Stimulated activated naive CD8-positive, alpha-beta T cell treated with anti-CD3 and anti-CD28 coated beads, Interleukin-15, Interleukin-2, amounts not matched to agents 100 U/mL and 50 U/mL, for 24 hours (primary cell): ENCODE measurements around the gene LRRC4C.
"Not testable (repeated sequence)": the region's sequence is repeated elsewhere in the genome, so short reads cannot be mapped to it uniquely, and the experiment has no call there.

Experiments used
- ATAC-seq: fragments of 150-1000 bp; cut with Tn5 transposase; one replicate; pipeline ENCODE4 v1.10.0; 2021
- DNase-seq: peaks from one replicate; pipeline ENCODE4 v3.0.0; 2021

The LRRC4C gene

DNA sequence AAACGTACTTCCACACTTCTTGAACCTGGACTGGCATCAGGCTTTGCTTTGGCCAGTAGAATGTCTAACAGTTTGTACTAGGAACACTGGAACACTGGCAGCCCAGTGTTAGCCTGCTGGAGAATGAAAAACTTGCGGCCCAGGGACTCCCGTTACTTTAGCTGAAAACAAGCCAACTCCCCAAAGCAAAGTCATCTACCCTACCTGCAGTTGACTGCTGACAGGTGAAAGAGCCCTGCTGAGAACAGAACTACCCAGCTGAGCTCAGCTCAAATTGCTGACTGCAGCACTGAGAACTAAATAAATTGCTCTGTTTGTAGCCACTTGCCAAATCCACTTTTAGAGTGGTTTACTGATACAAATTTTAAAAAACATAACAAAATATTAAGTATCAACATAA is 342.5 kb downstream of the LRRC4C start:
- no peak for ATAC-seq

DNA sequence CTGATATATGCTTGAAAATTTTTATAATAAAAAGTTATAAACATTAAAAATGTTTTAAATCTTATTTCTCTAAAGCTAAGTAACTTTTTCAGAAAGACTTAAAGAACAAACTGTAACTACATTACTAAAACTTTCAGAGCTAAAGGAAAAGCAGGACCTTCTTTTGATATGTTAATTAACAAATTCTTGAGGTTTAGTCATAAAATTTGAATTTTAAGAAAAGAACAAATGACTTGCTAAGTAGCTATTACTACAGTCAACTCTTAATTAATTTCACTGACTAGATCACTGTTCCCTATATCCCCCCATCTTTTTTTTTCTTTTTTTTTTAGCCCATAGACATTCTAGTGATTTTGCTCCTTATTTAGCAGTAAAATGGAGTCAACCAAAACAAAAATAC is 344.4 kb downstream of the LRRC4C start:
- no peak for DNase-seq

More for the DNA sequence above, 342.5 kb downstream of the LRRC4C start:
- DNase-seq, result no peak

DNA sequence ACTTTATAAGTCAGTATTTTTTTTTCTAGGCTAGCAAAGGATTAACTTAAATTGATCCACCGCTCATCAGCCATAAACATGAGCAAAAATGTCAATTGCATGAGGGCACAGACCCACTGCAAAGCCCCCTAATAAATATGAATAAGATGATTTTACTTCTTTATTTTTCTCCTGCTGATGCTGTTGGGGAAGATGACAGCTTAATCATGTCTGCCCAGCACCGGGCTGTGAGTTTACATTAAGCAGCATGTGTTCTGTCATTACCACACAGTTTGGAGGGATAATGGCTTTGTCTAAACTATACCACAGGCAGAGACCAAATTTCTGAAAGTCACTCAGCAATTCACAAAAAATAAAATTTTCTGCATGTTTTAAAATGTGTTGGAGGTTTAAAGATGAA is 346.3 kb downstream of the LRRC4C start:
- ATAC-seq, result no peak

More for the DNA sequence above, 344.4 kb downstream of the LRRC4C start:
- no peak for ATAC-seq

DNA sequence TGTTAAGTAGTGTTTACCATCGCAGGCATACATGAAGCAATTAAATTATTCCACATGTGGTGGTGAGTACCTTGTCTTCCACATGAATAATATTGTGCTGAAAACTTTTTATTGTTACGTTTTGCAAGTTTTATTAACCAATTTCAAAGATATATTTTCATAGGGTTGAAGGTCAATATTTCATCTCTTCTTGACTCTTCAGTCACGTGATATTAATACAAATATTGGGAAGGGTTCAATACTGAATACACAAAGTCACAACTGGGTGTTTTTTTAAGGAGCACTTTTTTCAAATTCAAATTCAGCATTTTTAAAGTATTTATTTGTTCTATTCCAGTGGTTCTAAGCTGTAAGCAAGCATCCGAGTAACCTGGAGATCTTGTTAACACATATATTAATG is 348.9 kb downstream of the LRRC4C start:
- no peak for DNase-seq
- no peak for ATAC-seq

More for the DNA sequence above, 346.3 kb downstream of the LRRC4C start:
- no peak for DNase-seq

DNA sequence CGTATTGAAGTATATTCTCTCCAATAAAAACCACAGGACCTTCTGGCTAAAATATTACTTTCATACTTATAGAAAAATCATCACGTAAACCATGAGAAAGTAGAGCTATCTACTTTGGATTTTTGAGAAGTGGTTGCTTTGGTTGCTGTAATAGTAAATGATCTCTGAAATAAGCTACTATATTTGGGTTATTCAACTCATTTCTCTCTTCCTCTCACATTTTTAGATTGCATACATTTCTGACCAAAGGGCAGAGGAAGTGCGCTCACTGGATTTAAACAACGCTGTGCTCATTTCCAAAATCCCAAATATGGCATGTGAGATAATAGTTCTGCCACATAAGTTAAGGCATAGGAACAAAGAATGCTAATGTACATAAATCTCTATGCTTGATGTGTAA is 357.0 kb downstream of the LRRC4C start:
- ATAC-seq (no peak), DNase-seq (no peak)

DNA sequence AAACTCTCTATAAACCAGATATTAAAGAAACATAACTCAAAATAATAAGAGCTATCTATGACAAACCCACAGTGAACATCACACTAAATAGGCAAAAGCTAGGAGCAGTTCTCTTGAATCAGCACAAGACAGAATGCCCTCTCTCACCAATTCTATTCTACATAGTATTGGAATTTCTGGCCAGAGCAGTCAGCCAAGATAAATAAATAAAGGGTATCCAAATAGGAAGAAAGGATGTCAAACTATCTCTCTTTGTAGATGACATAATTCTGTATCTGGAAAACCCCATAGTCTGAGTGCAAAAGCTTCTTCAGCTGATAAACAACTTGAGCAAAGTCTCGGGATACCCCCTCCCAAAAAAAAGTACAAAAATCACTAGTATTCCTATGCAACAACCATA is 359.8 kb downstream of the LRRC4C start:
- no peak for ATAC-seq
- no peak for DNase-seq

DNA sequence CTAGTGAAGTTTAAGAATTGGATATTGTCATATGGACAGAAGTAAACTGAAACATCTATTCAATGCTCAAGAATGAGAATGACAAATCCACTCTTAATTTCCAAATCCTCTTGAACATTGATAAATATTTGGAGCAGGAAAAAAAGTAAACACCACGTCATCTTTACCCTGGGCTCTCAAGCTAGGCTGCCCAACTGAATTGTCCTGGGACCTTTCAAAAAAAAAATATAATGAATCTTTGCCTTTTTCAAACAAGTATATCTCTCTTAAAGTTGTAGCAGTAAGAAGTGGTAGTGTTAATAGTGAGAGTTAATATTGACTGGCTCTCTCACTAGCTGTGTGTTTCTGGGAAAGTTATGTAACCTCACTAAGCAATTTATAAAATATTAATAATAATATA is 374.3 kb downstream of the LRRC4C start:
- ATAC-seq (no peak), DNase-seq (no peak)

DNA sequence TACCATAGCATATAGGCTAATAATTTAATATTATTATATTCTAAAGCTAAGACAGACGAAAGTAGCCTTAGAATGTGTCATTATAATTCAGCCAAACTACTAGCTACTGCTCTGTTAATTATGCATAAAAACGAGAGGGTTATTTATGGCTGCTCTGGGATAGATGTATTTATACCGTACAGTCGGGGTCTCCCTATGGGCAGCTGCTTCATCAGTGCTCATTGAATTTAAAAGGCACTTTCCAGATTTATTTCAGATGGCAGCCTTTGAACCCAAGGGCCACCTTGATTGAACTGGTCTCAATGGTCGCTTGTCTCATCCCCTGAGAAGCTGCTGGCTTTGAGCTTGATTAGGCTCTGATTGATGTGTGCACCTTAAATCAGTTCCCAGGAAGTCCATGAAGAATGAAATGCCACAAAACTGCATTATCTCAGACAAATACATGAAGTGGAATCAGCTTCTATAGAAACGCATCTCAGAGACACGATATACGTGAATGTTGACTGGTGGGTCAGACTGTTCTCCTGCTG is 377.6 kb downstream of the LRRC4C start:
- DNase-seq (no peak), ATAC-seq (no peak)

DNA sequence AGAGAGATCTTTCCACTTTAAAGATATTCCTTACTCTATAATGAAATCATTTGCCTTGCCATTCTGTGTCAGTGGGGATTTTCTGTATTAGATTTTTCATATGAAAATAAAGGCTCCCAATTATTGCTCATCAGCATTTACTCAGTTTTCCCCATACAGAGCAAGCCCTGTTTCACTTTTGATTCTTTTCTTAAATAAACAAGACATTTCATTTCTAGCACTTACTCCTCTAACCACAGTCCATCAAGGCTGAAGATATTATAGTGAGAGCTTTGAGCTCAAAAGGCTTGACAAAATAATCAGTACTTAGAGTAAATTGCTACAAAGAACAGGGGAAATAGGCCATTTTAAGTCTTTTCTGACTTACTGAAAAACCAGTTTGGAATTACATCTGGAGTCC is 385.1 kb downstream of the LRRC4C start:
- DNase-seq, result no peak
- no peak for ATAC-seq

DNA sequence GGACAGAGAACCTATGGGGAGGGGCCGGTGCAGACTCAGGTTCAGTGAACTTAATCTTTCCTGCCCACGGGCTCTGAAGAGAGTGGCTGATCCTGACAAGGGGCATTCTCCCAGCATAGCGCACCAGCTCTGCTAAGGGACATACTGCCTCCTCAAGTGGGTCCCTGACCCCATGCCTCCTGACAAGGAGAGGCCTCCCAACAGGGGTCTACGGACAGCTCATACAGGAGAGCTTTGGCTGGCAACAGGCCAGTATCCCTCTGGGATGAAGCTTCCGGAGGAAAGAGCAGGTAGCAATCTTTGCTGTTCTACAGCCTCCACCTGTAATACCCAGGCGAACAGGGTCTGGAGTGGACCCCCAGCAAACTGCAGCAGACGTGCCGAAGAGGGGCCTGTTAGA is 394.0 kb downstream of the LRRC4C start:
- DNase-seq, result no peak
- no peak for ATAC-seq

DNA sequence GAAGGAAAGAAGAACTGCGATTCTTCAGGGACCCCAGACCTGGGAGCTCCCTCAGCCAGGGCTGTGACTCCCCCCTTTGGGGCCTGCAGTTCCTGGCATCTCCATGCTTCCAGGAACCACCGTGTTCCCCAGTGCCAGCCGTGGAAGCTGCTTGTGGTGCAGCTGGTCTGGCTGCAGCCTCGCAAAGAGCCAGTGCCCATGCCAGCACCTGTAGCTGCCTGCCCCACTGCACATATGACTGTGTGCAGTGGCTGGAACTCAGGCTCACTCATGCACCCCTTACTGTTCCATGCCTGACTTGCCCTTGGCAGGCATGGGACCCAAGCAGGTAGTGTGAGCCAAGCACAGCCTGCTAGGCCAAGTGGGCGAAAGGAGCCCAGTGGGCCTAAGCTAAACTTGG is 401.3 kb downstream of the LRRC4C start:
- no peak for ATAC-seq
- no peak for DNase-seq

DNA sequence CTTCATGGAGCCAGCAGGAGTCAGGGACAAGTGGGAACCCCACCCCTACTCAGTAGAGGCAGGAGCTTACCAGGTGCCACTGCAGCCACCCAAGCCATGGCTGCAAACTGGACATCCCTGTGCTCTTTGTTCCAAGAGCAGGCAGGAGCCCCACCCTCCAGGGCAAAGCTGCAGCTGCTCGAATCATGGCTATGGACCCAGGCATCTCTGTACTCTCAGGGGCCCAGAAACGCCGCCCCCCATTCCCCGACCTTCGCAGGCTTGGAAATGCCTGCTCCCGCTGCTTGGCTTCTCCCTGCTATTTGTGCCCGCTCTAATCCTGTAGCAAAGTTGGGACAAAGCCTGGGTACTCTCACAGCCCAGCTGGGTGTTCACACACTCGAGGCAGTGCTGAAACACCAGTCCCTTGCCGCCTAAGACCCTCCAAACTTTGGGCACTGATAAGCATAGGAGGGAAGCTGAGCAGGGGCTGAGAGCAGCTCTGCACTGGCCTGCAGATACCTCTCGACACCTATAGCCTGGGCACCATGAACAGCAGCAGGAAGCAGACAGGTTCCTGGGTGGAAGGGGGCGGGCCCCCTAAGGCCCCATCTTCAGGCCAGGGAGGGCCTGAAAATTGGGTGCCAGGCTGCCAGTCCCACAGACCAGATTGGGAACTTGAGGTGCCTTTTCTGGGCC is 402.4 kb downstream of the LRRC4C start:
- DNase-seq (no peak), ATAC-seq (no peak)

DNA sequence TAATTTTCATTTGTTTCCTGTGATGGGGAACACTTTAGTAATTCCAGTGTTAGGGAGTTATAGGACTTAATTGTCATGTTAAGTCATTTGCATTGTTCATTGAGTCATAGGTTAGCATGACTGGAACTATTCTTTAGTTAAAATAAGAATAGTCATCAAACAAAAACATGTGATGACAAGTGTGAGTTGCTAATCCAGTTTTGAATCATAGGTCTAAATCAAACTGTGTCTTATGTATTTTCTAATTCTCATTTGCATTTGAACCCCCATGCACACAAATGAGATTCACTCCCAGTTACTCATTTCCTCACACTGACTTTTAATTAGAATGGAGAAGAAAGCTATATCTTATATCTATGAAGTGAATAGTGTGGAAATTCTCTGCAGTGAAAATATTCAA is 405.6 kb downstream of the LRRC4C start:
- DNase-seq (no peak), ATAC-seq (no peak)

DNA sequence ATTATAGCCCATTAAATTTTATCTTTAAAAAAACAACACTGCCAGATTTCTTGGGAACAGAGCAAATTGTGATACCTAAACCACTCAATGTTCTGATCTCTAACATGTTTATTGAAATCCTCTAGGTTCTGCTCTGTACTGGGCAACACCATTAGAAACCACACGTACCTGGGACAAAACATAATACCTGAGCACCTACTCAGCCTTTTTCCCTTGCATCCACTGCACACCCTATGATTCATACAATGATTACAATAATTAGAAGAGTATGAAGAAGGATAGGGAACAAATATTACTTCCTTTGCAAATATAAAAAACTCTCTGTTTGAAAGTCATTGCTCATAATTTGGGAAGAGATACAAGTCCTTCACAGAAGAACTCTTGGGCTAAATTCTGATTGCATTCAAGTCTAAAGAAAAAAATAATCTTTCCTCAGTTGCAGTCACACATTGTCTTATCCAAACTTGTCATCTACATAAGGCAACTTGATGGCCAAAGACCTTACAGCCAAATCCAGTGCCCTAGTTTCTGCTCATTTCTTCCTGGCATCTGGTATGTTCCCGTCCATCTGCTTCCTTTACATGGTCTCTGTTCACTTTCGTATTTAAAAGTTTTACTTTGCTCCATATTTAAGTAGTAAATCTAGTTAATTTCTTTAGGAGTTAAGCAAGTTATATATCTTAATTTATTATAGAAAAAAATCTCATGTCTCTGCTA is 407.4 kb downstream of the LRRC4C start:
- DNase-seq (no peak), ATAC-seq (no peak)

DNA sequence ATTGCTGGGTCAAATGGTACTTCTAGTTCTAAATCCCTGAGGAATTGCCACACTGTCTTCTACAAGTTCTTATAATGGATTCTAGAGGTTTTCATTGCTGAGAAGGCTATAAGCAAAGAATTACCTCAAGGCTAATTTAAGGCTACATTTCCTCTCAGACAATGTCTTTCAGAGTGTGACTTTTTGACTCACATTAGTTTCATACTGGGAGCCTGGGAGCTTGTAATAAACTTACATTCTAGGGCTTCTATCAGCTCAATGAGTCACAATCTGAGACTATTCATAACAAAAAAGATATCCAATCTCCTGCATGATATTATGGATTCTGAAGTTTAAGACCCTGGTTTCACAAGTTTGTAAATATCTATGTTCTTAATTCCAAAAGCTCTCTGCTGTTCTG is 408.7 kb downstream of the LRRC4C start:
- ATAC-seq, result no peak
- DNase-seq, result no peak

DNA sequence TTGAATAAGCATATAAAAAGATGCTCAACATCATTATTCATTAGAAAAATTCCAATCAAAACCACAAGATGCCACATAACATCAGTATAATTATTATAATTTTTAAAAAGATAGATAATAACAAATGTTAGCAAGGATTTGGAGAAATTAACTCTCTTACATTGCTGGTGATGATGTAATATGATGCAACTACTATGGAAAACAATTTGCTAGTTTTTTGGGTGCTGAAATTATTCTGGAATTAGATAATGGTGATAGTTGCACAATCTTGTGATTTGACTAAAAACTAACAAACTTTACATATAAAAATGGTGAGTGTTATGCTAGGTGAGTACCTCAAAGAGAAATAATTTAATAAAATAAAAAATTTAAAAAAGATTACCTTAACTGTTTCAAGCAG is 412.2 kb downstream of the LRRC4C start:
- DNase-seq, result no peak
- ATAC-seq, result no peak

DNA sequence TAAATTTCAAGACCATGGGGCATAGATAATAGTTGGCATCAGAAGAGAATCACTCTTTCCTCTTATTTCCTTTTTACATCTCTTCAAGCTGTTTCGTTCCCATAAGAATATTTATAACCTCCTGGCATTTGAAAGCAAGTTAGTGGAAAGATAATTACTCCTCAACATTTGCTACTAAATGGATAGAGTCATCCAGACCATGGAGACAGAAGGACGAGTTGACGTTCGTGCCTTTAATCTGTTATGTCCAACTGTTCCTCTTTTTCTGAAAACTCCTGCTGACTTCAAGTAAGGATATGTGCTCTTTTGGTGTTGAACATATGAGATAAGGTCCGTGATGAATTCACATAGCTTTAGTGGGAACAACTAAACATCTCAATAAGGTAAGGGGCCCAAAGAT is 414.2 kb downstream of the LRRC4C start:
- ATAC-seq (no peak), DNase-seq (no peak)

DNA sequence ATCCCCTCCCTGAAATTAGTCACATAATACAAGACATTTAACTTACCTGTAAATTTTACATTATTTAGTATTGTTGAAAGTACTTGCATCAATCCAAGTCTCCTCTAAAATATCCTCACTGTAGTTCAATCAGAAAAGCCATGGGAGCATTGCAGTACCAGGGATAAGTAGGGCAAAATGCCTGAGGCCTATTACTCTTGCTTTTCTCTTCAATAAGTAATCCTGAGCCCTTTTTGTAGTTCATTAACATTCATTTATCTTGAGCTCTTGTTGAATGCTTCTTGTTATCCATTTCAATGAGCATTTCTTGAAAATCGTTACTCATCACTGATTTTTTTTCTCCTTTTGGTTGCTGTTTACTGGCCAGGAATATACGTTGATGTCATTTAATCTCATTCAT is 414.7 kb downstream of the LRRC4C start:
- ATAC-seq (no peak), DNase-seq (no peak)

DNA sequence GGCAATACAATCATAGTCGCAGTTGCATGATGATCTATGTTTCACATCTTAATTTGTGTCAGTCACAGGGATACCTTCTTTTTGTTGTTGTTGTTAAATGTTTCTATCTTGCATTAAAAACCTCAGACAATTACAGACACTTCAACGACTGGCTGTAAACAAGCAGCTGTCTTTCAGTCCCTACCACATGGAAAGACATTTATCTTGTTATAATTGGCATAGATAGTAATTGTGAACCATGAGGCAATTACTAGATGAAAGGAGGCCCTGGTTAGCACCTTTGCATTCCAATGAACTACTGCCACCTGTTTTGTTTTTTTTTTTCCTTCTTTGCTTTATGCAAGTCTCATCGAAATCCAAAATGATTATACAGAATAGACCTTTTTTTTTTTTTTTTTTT is 416.8 kb downstream of the LRRC4C start:
- ATAC-seq (no peak), DNase-seq (no peak)

DNA sequence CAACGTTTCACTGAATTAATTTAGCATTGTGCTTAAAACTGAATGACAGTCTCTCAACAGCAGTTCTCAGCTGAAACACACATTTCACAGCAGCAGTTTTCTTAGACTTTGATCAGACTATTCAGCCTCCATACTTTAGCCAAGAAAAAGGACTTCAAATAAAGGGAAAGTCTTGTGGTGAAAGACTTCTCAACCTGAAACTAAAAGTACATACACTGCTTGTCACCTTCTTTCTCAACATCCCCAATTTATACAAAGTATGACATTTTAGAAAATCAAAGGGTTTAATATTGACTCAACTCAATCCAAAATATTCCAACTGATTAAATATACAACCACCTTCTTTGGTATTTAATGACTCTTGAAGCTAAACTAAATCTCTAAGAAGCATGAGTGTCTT is 419.0 kb downstream of the LRRC4C start:
- ATAC-seq (no peak), DNase-seq (no peak)

DNA sequence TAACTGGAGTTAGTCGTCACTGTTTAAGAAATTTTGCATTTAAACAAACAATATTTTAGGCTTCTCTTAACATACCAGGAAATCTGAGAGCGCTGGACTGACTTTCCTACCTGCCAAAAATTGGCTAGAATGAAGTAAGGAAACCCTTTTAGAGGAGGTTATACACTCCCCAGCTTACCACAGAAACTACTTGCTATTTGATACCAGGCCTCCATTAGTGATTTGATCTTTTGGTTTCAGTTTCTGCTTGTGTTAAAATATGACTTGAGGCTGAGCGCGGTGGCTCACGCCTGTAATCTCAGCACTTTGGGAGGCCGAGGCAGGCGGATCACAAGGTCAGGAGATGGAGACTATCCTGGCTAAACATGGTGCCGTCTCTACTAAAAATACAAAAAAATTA is 419.9 kb downstream of the LRRC4C start:
- ATAC-seq (no peak), DNase-seq (no peak)

DNA sequence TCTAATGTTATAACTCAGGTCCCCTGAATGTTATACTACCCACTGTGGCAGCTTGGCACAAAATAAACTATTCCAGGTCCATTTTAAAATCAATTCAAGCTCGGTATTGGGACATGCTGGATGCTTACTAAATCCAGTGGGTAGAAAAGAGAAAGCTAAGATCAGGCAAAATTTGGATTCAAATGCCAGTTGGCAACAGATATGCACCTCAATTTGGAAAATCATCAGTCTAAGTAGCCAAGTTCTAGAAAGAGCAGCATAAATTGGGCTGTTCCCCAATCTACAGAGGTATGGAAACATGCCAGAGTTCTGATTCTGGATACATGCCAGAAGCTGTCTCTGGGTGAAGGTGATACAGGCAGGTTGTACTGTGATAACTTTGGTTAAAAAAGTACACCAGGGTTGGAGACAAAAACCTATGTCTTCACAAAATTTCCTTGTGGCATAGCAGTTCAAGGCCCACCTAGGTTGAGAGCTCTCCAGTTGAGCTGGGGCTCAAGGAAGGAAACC is 427.8 kb downstream of the LRRC4C start:
- no peak for ATAC-seq
- DNase-seq, result no peak

DNA sequence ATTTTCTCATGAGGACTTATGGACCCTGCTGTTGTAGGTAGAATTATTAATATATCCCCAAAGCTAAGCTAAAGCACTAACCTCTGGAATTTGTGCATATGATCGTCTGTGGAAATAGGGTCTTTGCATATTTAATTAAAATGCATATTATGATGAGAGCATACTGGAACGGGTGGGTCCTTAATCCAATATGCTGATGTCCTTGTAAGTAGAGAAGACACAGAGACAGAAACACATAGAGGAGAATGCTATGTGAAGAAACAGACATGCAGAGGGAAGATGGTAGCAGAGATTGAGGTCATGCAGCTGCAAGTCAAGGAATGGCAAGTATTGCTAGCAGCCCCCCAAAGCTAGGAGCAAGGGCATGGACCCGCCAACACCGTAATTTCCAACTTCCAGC is 439.2 kb downstream of the LRRC4C start:
- DNase-seq (no peak), ATAC-seq (no peak)

DNA sequence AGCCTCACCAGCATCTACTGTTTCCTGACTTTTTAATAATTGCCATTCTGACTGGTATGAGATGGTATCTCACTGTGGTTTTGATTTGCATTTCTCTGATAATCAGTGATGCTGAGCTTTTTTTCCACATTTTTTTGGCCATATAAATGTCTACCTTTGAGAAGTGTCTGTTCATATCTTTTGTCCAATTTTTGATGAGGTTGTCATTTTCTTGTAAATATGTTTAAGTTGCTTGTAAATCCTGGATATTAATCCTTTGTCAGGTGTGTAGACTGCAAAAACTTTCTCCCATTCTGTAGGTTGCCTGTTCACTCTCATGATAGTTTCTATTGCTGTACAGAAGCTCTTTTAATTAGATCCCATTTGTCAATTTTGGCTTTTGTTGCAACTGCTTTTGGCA is 439.8 kb downstream of the LRRC4C start:
- DNase-seq, ATAC-seq: not testable (repeated sequence)
